ENCODE measurements around the gene PRDM5. TPM values are rescaled to one million over a fixed set of nuclear protein-coding genes. Genes with fewer than 3 reads are reported as not detected.

PRDM5 gene
- total and polyA plus RNA-seq, 2 donors, result 3.7 to 76.5 TPM

DNA sequence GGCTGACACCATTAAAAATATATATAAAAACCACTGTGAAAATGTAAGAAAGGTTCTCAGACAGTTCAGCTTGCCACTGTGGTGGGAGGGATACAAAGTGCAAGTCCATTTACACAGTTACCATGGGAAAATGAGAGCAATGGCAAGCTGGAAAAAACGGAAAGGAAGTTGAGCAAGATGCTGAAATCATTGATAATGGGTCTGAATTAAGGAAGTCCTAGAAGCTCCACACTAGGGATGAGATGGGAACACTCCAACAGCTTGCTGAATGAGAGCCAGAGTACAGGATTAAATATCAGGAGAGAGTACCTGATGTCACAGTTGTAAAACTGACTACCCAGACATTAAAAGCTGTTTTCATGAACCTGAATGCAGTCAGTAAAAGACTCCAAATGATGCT, 218.6 kb downstream of the PRDM5 start:
- Histone ChIP-seq H3K4me3 (ENCODE audit: low read depth, low read length) (no peak overlapping the region), H3K36me3 (ENCODE audit: insufficient read depth) (no peaks in the 10 kb centered on the region), H3K4me1 (ENCODE audit: insufficient read depth) (no peaks in the 10 kb centered on the region), H3K27ac (ENCODE audit: low read depth) (no peak overlapping the region)
- 54% methylated on average over 1 of the region's 1 CpG for WGBS
- no peak for DNase-seq (ENCODE audit: extremely low spot score)

GRCh38 chr4:120699354-120699753, 223.2 kb downstream of the PRDM5 start:
- no peak for DNase-seq (ENCODE audit: extremely low spot score)
- H3K36me3 ChIP-seq (ENCODE audit: insufficient read depth), result no peaks in the 10 kb centered on the region
- H3K4me1 ChIP-seq (ENCODE audit: insufficient read depth), result no peaks in the 10 kb centered on the region
- 95% methylated on average over 1 of the region's 1 CpG for WGBS
- H3K27ac ChIP-seq (ENCODE audit: low read depth), result no peak overlapping the region
- no peak overlapping the region for H3K4me3 ChIP-seq (ENCODE audit: low read depth, low read length)

DNA sequence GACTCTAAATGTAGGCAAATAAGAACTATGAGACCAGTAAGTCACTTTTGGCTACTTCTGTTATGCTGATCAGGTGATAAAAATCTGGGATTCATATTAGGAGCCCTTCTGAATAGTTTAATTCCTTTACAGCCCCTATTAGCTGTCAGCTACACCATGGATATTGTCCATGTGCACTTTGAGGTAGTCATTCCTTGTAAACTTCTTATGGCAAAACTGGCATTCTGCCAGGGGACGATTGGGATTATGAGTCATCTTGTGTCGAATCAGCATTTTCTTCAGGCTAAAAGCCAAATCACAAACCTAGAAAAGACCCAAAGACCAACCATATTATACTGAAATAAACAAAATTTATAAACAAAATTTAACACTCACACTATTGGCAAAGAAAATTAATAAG, 227.6 kb downstream of the PRDM5 start:
- Histone ChIP-seq H3K4me1 (ENCODE audit: insufficient read depth) (no peaks in the 10 kb centered on the region), H3K27ac (ENCODE audit: low read depth) (no peak overlapping the region), H3K36me3 (ENCODE audit: insufficient read depth) (no peaks in the 10 kb centered on the region), H3K4me3 (ENCODE audit: low read depth, low read length) (no peak overlapping the region)
- no peak for DNase-seq (ENCODE audit: extremely low spot score)
- 10% methylated on average over 2 of the region's 2 CpGs for WGBS

DNA sequence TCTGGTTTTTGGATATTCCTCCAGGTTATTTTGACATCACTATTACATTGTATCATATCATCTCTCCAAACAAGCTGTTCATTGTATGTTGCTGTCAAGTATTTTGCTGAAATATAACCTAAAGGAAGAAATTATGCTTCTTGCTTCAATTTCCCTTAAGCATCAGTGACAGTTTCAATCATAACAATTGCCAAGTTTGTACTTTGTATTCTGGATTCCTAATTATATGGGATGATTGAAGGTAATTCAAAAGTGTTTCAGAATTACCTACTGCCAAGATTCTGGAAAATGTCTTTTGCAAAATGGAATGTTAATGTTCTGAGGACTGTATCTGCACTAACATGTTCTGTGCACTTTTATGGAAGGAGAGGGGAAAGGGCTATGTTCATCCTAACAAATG, 228.7 kb downstream of the PRDM5 start:
- H3K27ac ChIP-seq (ENCODE audit: low read depth), result no peak overlapping the region
- H3K4me3 ChIP-seq (ENCODE audit: low read depth, low read length), result no peak overlapping the region
- no peaks in the 10 kb centered on the region for H3K36me3 ChIP-seq (ENCODE audit: insufficient read depth)
- H3K4me1 ChIP-seq (ENCODE audit: insufficient read depth), result no peaks in the 10 kb centered on the region
- DNase-seq (ENCODE audit: extremely low spot score), result no peak

DNA sequence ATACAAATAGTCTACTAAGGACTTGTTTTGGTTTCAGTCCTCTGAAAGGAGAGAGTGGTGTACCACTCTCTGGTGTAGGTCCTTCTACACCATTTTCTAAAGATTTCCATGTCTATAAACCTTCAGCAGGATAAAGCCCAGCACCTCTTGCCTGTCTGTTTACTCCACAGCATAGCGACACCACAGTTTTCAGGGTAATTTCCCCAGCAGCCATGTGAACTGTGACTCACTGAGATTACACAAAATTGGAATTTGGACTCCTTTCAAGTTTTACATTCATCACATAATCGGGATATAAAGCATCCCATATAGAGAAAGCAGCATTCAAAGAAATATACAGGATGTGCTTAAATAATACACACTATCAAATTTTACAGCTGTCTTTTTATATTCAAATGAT, 229.6 kb downstream of the PRDM5 start:
- H3K27ac ChIP-seq (ENCODE audit: low read depth), result no peak overlapping the region
- no peaks in the 10 kb centered on the region for H3K4me1 ChIP-seq (ENCODE audit: insufficient read depth)
- DNase-seq (ENCODE audit: extremely low spot score), result no peak
- no peak overlapping the region for H3K4me3 ChIP-seq (ENCODE audit: low read depth, low read length)
- 19% methylated on average over 2 of the region's 2 CpGs for WGBS
- H3K36me3 ChIP-seq (ENCODE audit: insufficient read depth), result no peaks in the 10 kb centered on the region

DNA sequence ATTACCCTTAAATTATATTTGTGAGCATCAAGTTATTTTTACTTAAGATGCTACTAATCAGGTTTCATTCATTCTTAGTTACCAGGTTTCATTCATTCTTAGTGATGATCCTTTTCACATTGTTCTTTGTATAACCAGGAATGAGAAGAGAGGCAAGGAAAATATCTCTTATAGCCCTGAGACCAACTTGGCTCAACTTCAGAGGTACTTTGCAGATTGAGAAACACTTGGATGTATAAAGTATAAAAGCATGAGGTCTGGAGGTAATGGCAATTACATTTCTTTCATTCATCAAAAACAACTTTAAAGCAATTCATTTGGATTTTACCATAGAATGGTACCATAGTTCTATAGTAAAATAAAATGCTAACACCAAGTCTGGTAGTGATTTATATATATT, 231.0 kb downstream of the PRDM5 start:
- no peaks in the 10 kb centered on the region for H3K4me1 ChIP-seq (ENCODE audit: insufficient read depth)
- H3K27ac ChIP-seq (ENCODE audit: low read depth), result no peak overlapping the region
- H3K4me3 ChIP-seq (ENCODE audit: low read depth, low read length), result no peak overlapping the region
- H3K36me3 ChIP-seq (ENCODE audit: insufficient read depth), result no peaks in the 10 kb centered on the region
- no peak for DNase-seq (ENCODE audit: extremely low spot score)

DNA sequence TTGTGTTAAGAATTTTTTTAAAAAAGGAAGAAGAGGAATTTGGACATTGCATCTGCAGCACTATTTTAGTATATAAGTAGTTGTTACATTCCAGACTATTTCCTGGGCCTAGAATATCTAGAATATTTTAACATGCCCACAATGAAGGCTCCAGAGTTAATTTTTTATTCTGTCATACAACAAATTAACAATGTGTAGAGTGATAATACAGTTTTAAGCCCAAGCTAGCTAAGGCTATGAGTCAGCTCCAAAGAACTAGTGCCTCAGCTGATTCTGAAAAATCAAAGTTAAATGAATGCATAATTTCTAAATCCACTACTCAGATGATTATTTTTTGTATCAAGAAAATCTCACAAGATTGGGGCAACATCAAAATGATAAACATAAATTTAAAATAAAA, 231.4 kb downstream of the PRDM5 start:
- Histone ChIP-seq H3K27ac (ENCODE audit: low read depth) (no peak overlapping the region), H3K4me1 (ENCODE audit: insufficient read depth) (no peaks in the 10 kb centered on the region), H3K4me3 (ENCODE audit: low read depth, low read length) (no peak overlapping the region), H3K36me3 (ENCODE audit: insufficient read depth) (no peaks in the 10 kb centered on the region)
- no peak for DNase-seq (ENCODE audit: extremely low spot score)

GRCh38 chr4:120688791-120689190, 233.7 kb downstream of the PRDM5 start:
- Histone ChIP-seq H3K4me1 (ENCODE audit: insufficient read depth) (no peaks in the 10 kb centered on the region), H3K27ac (ENCODE audit: low read depth) (no peak overlapping the region), H3K36me3 (ENCODE audit: insufficient read depth) (no peaks in the 10 kb centered on the region), H3K4me3 (ENCODE audit: low read depth, low read length) (no peak overlapping the region)
- 75% methylated on average over 3 of the region's 3 CpGs for WGBS
- no peak for DNase-seq (ENCODE audit: extremely low spot score)

- 86% methylated on average over 2 of the region's 2 CpGs for WGBS
- H3K4me3 ChIP-seq (ENCODE audit: low read depth, low read length), result no peak overlapping the region
- no peaks in the 10 kb centered on the region for H3K36me3 ChIP-seq (ENCODE audit: insufficient read depth)
- DNase-seq (ENCODE audit: extremely low spot score), result no peak
- no peaks in the 10 kb centered on the region for H3K4me1 ChIP-seq (ENCODE audit: insufficient read depth)
- no peak overlapping the region for H3K27ac ChIP-seq (ENCODE audit: low read depth)
Measured at GRCh38 chr4:120685756-120686278, 236.7 kb downstream of the PRDM5 start.

DNA sequence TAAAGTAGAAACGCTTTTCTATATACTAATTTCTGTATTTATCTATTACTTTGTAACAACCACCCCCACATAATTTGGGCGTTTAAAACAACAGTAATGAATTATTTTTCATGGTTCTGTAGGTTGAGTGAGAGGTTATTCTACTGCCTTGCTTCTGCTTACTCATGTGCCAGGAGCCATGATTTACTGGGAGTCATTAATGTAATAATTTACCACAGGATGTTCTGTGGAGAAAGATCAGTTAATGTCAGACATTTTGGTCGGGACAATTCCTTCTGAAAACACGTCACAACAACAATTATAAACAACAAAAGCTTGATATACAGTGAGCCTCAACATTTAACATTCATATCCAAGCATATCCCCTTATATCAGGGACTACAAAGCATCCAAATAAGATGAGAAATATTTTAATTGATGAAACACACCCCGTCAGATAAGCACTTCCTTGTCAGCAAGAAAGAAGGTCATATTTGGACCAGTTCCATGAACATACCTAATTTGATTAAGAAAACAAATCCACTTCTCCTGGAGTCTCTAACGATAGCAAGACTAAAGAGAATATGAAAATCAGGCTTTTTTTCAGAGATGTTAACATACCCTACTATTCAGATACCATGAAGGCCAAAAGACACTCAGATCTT, 238.5 kb downstream of the PRDM5 start:
- WGBS, result 70% methylated on average over 6 of the region's 6 CpGs
- no peaks in the 10 kb centered on the region for H3K4me1 ChIP-seq (ENCODE audit: insufficient read depth)
- no peaks in the 10 kb centered on the region for H3K36me3 ChIP-seq (ENCODE audit: insufficient read depth)
- H3K27ac ChIP-seq (ENCODE audit: low read depth), result no peak overlapping the region
- DNase-seq (ENCODE audit: extremely low spot score), result no peak
- H3K4me3 ChIP-seq (ENCODE audit: low read depth, low read length), result no peak overlapping the region

- no peaks in the 10 kb centered on the region for H3K36me3 ChIP-seq (ENCODE audit: insufficient read depth)
- 82% methylated on average over 3 of the region's 3 CpGs for WGBS
- no peak overlapping the region for H3K4me3 ChIP-seq (ENCODE audit: low read depth, low read length)
- no peaks in the 10 kb centered on the region for H3K4me1 ChIP-seq (ENCODE audit: insufficient read depth)
- no peak overlapping the region for H3K27ac ChIP-seq (ENCODE audit: low read depth)
- DNase-seq (ENCODE audit: extremely low spot score), result no peak
Measured at GRCh38 chr4:120682981-120683380, 239.5 kb downstream of the PRDM5 start.

DNA sequence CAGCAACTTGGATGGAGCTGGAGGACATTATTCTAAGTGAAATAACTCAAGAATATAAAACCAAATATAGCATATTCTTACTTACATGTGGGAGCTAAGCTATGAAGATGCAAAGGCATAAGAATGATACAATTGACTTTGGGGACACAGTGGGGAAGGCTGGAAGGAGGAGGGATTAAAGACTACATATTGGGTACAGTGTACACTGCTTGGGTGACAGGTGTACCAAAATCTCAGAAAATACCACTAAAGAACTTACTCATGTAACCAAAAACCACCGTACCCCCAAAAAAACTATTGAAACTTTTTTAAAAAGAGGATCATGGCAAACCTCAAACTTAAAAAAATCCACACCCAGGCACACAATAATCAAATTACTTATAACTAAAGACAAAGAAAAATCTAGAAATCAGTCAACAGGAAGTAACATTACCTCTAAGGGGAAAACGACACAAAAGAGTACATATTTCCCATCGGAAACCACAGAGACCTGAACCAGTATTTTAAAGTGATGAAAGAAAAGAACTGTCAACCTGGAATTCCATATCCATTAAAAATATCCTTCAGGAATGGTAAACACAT, 241.8 kb downstream of the PRDM5 start:
- WGBS, result 88% methylated on average over 3 of the region's 3 CpGs
- no peak overlapping the region for H3K27ac ChIP-seq (ENCODE audit: low read depth)
- no peaks in the 10 kb centered on the region for H3K4me1 ChIP-seq (ENCODE audit: insufficient read depth)
- H3K4me3 ChIP-seq (ENCODE audit: low read depth, low read length), result no peak overlapping the region
- no peaks in the 10 kb centered on the region for H3K36me3 ChIP-seq (ENCODE audit: insufficient read depth)
- DNase-seq (ENCODE audit: extremely low spot score), result no peak

DNA sequence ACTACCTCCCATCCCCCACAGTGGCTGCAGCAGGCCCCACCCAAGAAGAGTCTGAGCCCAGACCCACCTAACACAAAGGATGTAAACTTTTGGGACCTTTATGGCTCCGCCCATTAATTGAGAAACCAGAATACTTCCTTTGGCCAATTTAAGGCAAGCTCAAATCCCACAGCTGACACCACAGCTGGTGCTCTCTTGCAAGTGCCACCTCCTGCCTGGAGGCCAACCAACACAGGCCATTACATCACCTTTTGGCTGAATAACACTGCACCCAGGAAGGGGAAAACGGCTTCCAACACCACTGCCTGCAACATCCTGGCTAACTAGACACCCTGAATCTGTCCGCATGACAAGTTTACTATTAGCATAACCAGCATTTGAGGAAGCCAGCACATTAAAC, 248.8 kb downstream of the PRDM5 start:
- Histone ChIP-seq H3K27ac (ENCODE audit: low read depth) (no peak overlapping the region), H3K36me3 (ENCODE audit: insufficient read depth) (no peaks in the 10 kb centered on the region), H3K4me3 (ENCODE audit: low read depth, low read length) (no peak overlapping the region), H3K4me1 (ENCODE audit: insufficient read depth) (no peaks in the 10 kb centered on the region)
- WGBS, result 92% methylated on average over 3 of the region's 3 CpGs
- DNase-seq (ENCODE audit: extremely low spot score), result no peak

DNA sequence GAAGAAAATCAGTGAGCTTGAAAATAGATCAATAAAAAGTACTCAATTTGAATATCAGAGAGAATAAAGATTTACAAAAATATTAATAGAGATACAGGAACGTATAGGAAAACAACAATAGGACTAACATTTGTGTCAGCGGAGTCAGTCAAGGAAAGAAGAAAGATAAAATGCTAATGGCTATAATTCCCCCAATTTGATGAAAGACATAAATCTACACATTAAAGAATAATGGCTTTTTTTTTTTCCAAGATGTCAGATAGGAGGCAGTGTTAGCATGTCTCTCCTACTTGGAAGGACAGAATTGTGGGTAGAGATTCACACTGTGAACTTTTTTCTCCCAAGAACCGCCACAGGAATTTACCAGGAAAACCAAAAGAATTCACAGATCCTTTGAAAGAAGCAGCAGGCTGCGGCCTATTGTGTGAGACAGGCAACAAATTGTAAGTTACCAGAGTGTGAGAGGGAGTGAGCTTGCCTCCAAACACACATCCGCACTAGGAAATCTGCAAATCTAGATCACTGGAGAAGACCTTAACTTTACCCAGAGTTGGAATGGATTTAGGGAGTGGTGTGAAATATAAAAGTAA, 249.9 kb downstream of the PRDM5 start:
- WGBS, result 94% methylated on average over 5 of the region's 5 CpGs
- no peaks in the 10 kb centered on the region for H3K36me3 ChIP-seq (ENCODE audit: insufficient read depth)
- no peaks in the 10 kb centered on the region for H3K4me1 ChIP-seq (ENCODE audit: insufficient read depth)
- no peak for DNase-seq (ENCODE audit: extremely low spot score)
- H3K4me3 ChIP-seq (ENCODE audit: low read depth, low read length), result no peak overlapping the region
- H3K27ac ChIP-seq (ENCODE audit: low read depth), result no peak overlapping the region
